ENCODE results near the gene GOLGA1.

The GOLGA1 gene

GRCh38 chr9:124868511-124869465, 72.1 kb downstream of the GOLGA1 start:
- DNase-seq (ENCODE audit: low read depth in 1 of 2, low spot score in 1 of 2): peak; percentile 89 to 91
- H3K4me3 ChIP-seq (replicated peaks; ENCODE audit: insufficient read depth, low read length): peak overlapping the region; percentile 73
- TF ChIP-seq GABPA (IDR thresholded peaks at IDR 0.05; ENCODE audit: low read depth) (peak; percentile 90), CTCF (IDR thresholded peaks at IDR 0.05; ENCODE audit: insufficient read depth, low read length) (no peak), REST (IDR thresholded peaks at IDR 0.05; ENCODE audit: insufficient replicate concordance, low read depth) (peak; percentile 71), SPI1 (IDR thresholded peaks at IDR 0.05; ENCODE audit: borderline replicate concordance, low read depth) (no peak), POLR2AphosphoS5 (IDR thresholded peaks at IDR 0.05; ENCODE audit: low read depth) (peak; percentile 87)

GRCh38 chr9:124863371-124863871, 77.5 kb downstream of the GOLGA1 start:
- no peaks in the 10 kb centered on the region for H3K27me3 ChIP-seq (ENCODE audit: insufficient read depth, poor library complexity, severe bottlenecking)
- no peak for DNase-seq (ENCODE audit: low read depth in 1 of 2, low spot score in 1 of 2)
- TF ChIP-seq SPI1 (IDR thresholded peaks at IDR 0.05; ENCODE audit: borderline replicate concordance, low read depth): peak; percentile 46; the same call in 1 of the 2 replicates
- no peak for TF ChIP-seq CTCF (IDR thresholded peaks at IDR 0.05; ENCODE audit: insufficient read depth, low read length)
- H3K4me3 ChIP-seq (replicated peaks; ENCODE audit: insufficient read depth, low read length): no peak overlapping the region
- no peak overlapping the region for H3K27ac ChIP-seq (replicated peaks)

More at GRCh38 chr9:124868511-124869465, 72.1 kb downstream of the GOLGA1 start:
- Histone ChIP-seq H3K27me3 (ENCODE audit: insufficient read depth, poor library complexity, severe bottlenecking) (no peaks in the 10 kb centered on the region), H3K27ac (replicated peaks) (peak overlapping the region; percentile 95)

GRCh38 chr9:124861342-124862229, 79.3 kb downstream of the GOLGA1 start, which contains the start of the genes ARPC5L and RPL35:
Gene ARPC5L (plus strand): TSS chr9:124862130. CDS start chr9:124869291, 7,161 bp downstream.
Gene RPL35 (minus strand): TSS chr9:124861957. CDS start chr9:124861912, 45 bp downstream.
- H3K27me3 ChIP-seq (ENCODE audit: insufficient read depth, poor library complexity, severe bottlenecking): no peaks in the 10 kb centered on the region
- TF ChIP-seq SPI1 (IDR thresholded peaks at IDR 0.05; ENCODE audit: borderline replicate concordance, low read depth) (peak; percentile 74; the same call in 1 of the 2 replicates), POLR2AphosphoS5 (IDR thresholded peaks at IDR 0.05; ENCODE audit: low read depth) (peak; percentile 96), CTCF (IDR thresholded peaks at IDR 0.05; ENCODE audit: insufficient read depth, low read length) (no peak), REST (IDR thresholded peaks at IDR 0.05; ENCODE audit: insufficient replicate concordance, low read depth) (peak; percentile 81), GABPA (IDR thresholded peaks at IDR 0.05; ENCODE audit: low read depth) (peak; percentile 89)
- DNase-seq (ENCODE audit: low read depth in 1 of 2, low spot score in 1 of 2): peak; percentile 92 to 95
- peak within 1 kb of the TSS; percentile 98 for H3K27ac ChIP-seq (replicated peaks)
- H3K4me3 ChIP-seq (replicated peaks; ENCODE audit: insufficient read depth, low read length): peak within 1 kb of the TSS; percentile 71

Data from HL-60 (cell line).